HEK293T (cell line): ENCODE results near the gene PATL1.

Experiments used
- CTCF ChIA-PET: fragments of 350-600 bp; formaldehyde crosslinking; extraction: SDS; loops from one replicate; lab custom pipeline; 2021; ENCODE audit warnings: antibody characterized with exemption, inconsistent platforms; lab: Yijun Ruan, JAX
- POLR2A ChIA-PET: fragments of 350-600 bp; formaldehyde crosslinking; extraction: SDS; loops from one replicate; lab custom pipeline; 2020; ENCODE audit warnings: antibody characterized with exemption, inconsistent platforms; lab: Yijun Ruan, JAX
- DNase-seq: peaks from one replicate; pipeline ENCODE4 v3.0.0; 2012; ENCODE audit warnings: mixed read lengths; ENCODE audit errors: extremely low spot score
- ARNT ChIP-seq: fragments of 450-650 bp; IDR thresholded peaks from 2 replicates; pipeline ENCODE4 v1.6.1; 2017; ENCODE audit warnings: mild to moderate bottlenecking
- BHLHE40 ChIP-seq: fragments of 450-650 bp; IDR thresholded peaks from 2 replicates; pipeline ENCODE4 v1.6.1; 2016; ENCODE audit warnings: mild to moderate bottlenecking, moderate library complexity, borderline replicate concordance
- CTBP1 ChIP-seq: fragments of 450-650 bp; IDR thresholded peaks from 2 replicates; pipeline ENCODE4 v1.6.1; 2016; ENCODE audit warnings: borderline replicate concordance
- ELF4 ChIP-seq: fragments of 450-650 bp; IDR thresholded peaks from 2 replicates; pipeline ENCODE4 v1.6.1; 2017; ENCODE audit warnings: antibody characterized with exemption
- FOXA1 ChIP-seq: fragments of 450-650 bp; IDR thresholded peaks from 2 replicates; pipeline ENCODE4 v1.6.1; 2016; ENCODE audit warnings: mild to moderate bottlenecking
- FOXK2 ChIP-seq: fragments of 450-650 bp; IDR thresholded peaks from 2 replicates; pipeline ENCODE4 v1.6.1; 2016; ENCODE audit warnings: mild to moderate bottlenecking
- FOXM1 ChIP-seq: fragments of 450-650 bp; IDR thresholded peaks from 2 replicates; pipeline ENCODE4 v1.6.1; 2017; ENCODE audit warnings: mild to moderate bottlenecking, borderline replicate concordance
- HDGF ChIP-seq: fragments of 450-650 bp; IDR thresholded peaks from 2 replicates; pipeline ENCODE4 v1.6.1; 2017; ENCODE audit warnings: antibody characterized with exemption, borderline replicate concordance
- L3MBTL2 ChIP-seq: fragments of 450-650 bp; conservative IDR thresholded peaks from 2 replicates; pipeline ENCODE4 v1.6.1; 2016; ENCODE audit warnings: mild to moderate bottlenecking
- LEF1 ChIP-seq: fragments of 450-650 bp; IDR thresholded peaks from 2 replicates; pipeline ENCODE4 v1.6.1; 2017; ENCODE audit warnings: mild to moderate bottlenecking, borderline replicate concordance
- NFRKB ChIP-seq: fragments of 450-650 bp; IDR thresholded peaks from 2 replicates; pipeline ENCODE4 v1.6.1; 2016; ENCODE audit warnings: mild to moderate bottlenecking, moderate library complexity
- PKNOX1 ChIP-seq: fragments of 450-650 bp; IDR thresholded peaks from 2 replicates; pipeline ENCODE4 v1.6.1; 2016
- SP1 ChIP-seq: fragments of 450-650 bp; IDR thresholded peaks from 2 replicates; pipeline ENCODE4 v1.6.1; 2017
- SUZ12 ChIP-seq: fragments of 450-650 bp; IDR thresholded peaks from 2 replicates; pipeline ENCODE4 v1.6.1; 2016; ENCODE audit warnings: mild to moderate bottlenecking
- TARDBP ChIP-seq: fragments of 450-650 bp; IDR thresholded peaks from 2 replicates; pipeline ENCODE4 v1.6.1; 2016
- ZNF384 ChIP-seq: fragments of 450-650 bp; IDR thresholded peaks from 2 replicates; pipeline ENCODE4 v1.6.1; 2016

Gene PATL1

GRCh38 chr11:59678118-59678812 lies 9.4 kb upstream of the PATL1 start:
- CTCF ChIA-PET: no interaction called here
- POLR2A ChIA-PET: interaction anchor here (1.9 kb wide), 1 partner anchor 9 kb away, joined by 7 read pairs; the partner anchor contains the start of gene PATL1
- no peak for DNase-seq
- no peak for TF ChIP-seq PKNOX1
- no peak for TF ChIP-seq FOXK2
- no peak for TF ChIP-seq BHLHE40
- no peak for TF ChIP-seq HDGF
- no peak for TF ChIP-seq ELF4
- no peak for TF ChIP-seq NFRKB
- no peak for TF ChIP-seq ZNF384
- no peak for TF ChIP-seq SP1
- no peak for TF ChIP-seq FOXM1
- TF ChIP-seq ARNT: no peak
- no peak for TF ChIP-seq L3MBTL2
- TF ChIP-seq SUZ12: no peak
- no peak for TF ChIP-seq LEF1

DNA sequence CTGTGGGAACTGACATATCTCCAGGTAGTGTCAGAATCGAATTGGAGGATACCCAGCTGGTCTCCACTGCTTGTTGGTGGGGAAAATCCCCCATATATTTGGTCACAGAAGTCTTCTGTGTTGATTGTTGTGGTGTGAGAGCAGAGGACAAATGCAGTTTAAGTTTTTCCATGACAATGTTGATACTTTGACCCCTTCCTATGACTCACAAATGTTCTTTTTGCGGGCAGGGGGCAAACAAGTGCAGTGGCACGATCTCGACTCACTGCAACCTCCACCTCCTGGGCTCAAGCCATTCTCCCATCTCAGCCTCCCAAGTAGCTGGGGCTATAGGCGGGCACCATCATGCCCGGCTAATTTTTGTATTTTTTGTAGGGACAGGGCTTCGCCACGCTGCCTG lies 7.4 kb upstream of the PATL1 start:
- DNase-seq: no peak
- POLR2A ChIA-PET: no interaction called here
- TF ChIP-seq FOXM1 (no peak), BHLHE40 (no peak), FOXK2 (no peak), TARDBP (no peak), CTBP1 (no peak), LEF1 (no peak), HDGF (no peak), L3MBTL2 (no peak), FOXA1 (no peak), ELF4 (no peak), ZNF384 (no peak), SP1 (no peak), PKNOX1 (no peak), SUZ12 (no peak), ARNT (no peak), NFRKB (no peak)
- CTCF ChIA-PET: no interaction called here

DNA sequence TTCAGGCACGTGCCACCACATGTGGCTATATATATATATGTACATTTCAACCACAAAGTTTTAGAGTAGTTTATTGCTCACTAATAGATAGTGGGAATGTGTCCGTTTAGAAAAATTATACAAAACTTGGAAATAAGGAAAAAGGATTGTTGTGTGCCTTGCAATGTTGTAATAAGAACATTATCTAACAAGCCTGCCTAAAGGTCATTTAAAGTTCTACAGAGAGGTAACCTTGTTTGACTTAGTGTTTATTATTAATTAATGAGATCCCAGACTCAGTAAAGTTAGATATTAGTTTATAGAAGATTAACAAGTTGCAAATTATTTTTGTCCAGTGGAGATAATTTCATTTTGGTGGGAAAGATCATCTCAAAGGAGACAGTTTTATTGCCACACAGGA lies 5.5 kb upstream of the PATL1 start:
- DNase-seq: no peak
- POLR2A ChIA-PET: interaction anchor here (0.7 to 0.9 kb wide), 2 partner anchors 118 to 125 kb away, joined by 3 to 4 read pairs; no protein-coding TSS in a partner anchor
- no peak for TF ChIP-seq TARDBP
- TF ChIP-seq NFRKB: no peak
- no peak for TF ChIP-seq SUZ12
- TF ChIP-seq BHLHE40: no peak
- no peak for TF ChIP-seq ZNF384
- no peak for TF ChIP-seq FOXK2
- no peak for TF ChIP-seq L3MBTL2
- no peak for TF ChIP-seq CTBP1
- TF ChIP-seq HDGF: no peak
- no peak for TF ChIP-seq ARNT
- no peak for TF ChIP-seq FOXA1
- TF ChIP-seq SP1: no peak
- no peak for TF ChIP-seq ELF4
- CTCF ChIA-PET: no interaction called here

- DNase-seq: no peak
- POLR2A ChIA-PET: interaction anchor here (0.9 kb wide), 1 partner anchor 124 kb away, joined by 4 read pairs; no protein-coding TSS in a partner anchor
- CTCF ChIA-PET: no interaction called here
- no peak for TF ChIP-seq SP1
- TF ChIP-seq ZNF384: no peak
- TF ChIP-seq BHLHE40: no peak
Measured at GRCh38 chr11:59673291-59673690, 4.5 kb upstream of the PATL1 start.

DNA sequence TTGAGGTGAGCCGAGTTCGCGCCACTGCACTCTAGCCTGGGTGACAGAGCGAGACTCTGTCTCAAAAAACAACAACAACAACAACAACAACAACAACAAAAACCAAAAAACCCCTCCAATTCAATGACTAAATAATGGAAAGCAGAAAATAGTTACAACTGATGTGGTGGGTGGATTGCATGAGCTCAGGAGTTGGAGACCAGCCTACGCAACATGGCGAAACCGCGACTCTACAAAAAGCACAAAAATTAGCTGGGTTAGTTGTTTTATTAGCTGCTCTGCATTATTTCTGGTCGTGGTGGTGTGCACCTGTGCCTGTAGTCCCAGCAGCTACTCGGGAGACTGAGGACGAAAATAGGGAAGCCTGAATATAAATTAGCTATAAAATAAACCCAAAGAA lies 2.6 kb upstream of the PATL1 start:
- CTCF ChIA-PET: interaction anchor here (0.6 to 1.3 kb wide), 2 partner anchors 9 to 239 kb away, joined by 3 read pairs; no protein-coding TSS in a partner anchor
- TF ChIP-seq TARDBP: no peak
- TF ChIP-seq ARNT: no peak
- TF ChIP-seq SP1: no peak
- TF ChIP-seq ZNF384: no peak
- no peak for TF ChIP-seq FOXK2
- no peak for TF ChIP-seq HDGF
- TF ChIP-seq BHLHE40: no peak
- TF ChIP-seq CTBP1: no peak
- no peak for TF ChIP-seq ELF4
- no peak for TF ChIP-seq PKNOX1
- TF ChIP-seq FOXM1: no peak
- no peak for TF ChIP-seq L3MBTL2
- TF ChIP-seq NFRKB: no peak
- TF ChIP-seq FOXA1: no peak
- no peak for TF ChIP-seq SUZ12
- TF ChIP-seq LEF1: no peak
- POLR2A ChIA-PET: no interaction called here
- no peak for DNase-seq

DNA sequence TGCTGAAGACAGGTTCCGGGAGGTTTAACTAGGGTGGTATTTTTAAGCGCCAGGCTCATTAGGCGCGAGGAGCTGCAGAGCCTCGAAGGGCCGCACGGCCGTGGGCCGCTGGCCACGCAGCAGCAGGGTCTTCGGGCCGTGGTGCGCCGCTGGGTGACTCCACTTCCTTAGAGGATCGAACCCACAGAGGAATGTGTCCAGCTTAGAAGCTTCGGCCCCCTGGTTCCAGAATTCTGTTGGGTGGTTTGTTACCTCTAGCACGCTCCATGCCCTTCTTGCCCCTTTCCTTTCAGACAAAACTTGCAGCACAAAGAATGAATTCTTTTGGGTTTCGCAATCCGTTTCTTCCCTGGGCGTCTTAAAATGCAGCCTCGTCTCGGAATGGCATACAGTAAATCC lies 773 bp upstream of the PATL1 start:
- peak; percentile 22 for DNase-seq
- POLR2A ChIA-PET: interaction anchor here (0.9 to 1.8 kb wide), 13 partner anchors 8 to 132 kb away, joined by 3 to 27 read pairs (median 6); partner anchors contain the start of genes OSBP and STX3
- CTCF ChIA-PET: interaction anchor here (0.9 kb wide), 1 partner anchor 85 kb away, joined by 3 read pairs; no protein-coding TSS in a partner anchor
- TF ChIP-seq ZNF384 (0 out of 2 replicates have a peak, but pooled peaks have one; percentile 6), FOXA1 (no peak), L3MBTL2 (peak; percentile 82), LEF1 (no peak)
